Measurements from ENCODE around the gene LIX1L.

Gene LIX1L

DNA sequence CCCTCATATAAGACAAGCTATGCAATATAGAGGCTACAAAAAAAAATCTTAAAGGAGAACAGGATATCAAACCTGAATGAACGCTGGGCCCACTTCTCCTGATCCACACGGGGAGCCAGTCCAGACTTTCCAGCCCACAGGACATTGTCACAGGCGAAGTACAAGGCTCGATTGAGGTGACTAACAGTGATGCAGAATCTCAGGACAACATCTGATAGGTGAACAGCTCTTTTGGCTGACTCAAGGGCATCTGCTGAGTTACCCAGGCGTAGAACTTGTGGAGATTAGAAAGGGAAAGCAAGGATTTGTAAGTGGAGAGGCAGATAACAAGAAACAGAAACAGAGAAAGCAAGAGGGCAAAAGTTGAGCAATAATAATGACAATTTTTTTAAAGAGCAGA lies 41.1 kb downstream of the LIX1L start:
- TF ChIP-seq, protein P1, sequence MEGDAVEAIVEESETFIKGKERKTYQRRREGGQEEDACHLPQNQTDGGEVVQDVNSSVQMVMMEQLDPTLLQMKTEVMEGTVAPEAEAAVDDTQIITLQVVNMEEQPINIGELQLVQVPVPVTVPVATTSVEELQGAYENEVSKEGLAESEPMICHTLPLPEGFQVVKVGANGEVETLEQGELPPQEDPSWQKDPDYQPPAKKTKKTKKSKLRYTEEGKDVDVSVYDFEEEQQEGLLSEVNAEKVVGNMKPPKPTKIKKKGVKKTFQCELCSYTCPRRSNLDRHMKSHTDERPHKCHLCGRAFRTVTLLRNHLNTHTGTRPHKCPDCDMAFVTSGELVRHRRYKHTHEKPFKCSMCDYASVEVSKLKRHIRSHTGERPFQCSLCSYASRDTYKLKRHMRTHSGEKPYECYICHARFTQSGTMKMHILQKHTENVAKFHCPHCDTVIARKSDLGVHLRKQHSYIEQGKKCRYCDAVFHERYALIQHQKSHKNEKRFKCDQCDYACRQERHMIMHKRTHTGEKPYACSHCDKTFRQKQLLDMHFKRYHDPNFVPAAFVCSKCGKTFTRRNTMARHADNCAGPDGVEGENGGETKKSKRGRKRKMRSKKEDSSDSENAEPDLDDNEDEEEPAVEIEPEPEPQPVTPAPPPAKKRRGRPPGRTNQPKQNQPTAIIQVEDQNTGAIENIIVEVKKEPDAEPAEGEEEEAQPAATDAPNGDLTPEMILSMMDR (IDR thresholded peaks at IDR 0.05; ENCODE audit: control extremely low read depth, extremely low read depth, low read depth, missing control alignments), result no peak
- ChIA-PET POLR2A (no interaction called here), CTCF (interaction anchor here (1.2 to 10.4 kb wide), 5 partner anchors 12 to 95 kb away, joined by 3 to 70 read pairs (median 5); partner anchors contain the start of gene NUDT17)
- DNase-seq (ENCODE audit: extremely low spot score), result no peak

GRCh38 chr1:145912128-145912641 lies 45.6 kb downstream of the LIX1L start:
- TF ChIP-seq, protein P1 (IDR thresholded peaks at IDR 0.05; ENCODE audit: control extremely low read depth, extremely low read depth, low read depth, missing control alignments), result no peak
- CTCF ChIA-PET, result interaction anchor here (1.1 to 10.4 kb wide), 5 partner anchors 15 to 66 kb away, joined by 4 to 107 read pairs (median 15); partner anchors contain the start of genes NUDT17, PIAS3 and RBM8A
- POLR2A ChIA-PET, result no interaction called here
- no peak for DNase-seq (ENCODE audit: extremely low spot score)

DNA sequence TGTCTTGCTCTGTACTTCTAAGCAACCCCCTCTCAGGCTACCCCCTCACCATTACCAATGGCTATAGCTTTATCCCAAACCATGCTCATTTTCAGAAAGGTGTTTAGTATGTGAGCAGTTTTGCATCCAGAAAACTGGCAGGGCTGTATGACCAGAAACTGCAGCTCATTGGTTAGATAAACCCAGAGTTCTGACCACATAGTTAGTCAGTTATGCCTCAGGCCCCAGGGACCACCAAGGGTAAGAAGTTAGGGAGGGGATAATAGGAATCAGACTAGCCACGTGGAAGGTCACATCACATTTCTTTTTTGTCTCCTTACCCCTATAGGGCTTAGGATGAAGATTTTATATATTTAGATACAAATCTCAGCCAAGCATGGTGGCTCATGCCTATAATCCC lies 49.2 kb downstream of the LIX1L start:
- CTCF ChIA-PET, result interaction anchor here (1.1 to 10.4 kb wide), 11 partner anchors 11 to 126 kb away, joined by 3 to 107 read pairs (median 4); partner anchors contain the start of genes NUDT17 and PIAS3
- DNase-seq (ENCODE audit: extremely low spot score), result no peak
- POLR2A ChIA-PET, result interaction anchor here (0.5 to 1.1 kb wide), 2 partner anchors 19 to 100 kb away, joined by 5 to 8 read pairs; partner anchors contain the start of gene RBM8A
- TF ChIP-seq, protein P1 (IDR thresholded peaks at IDR 0.05; ENCODE audit: control extremely low read depth, extremely low read depth, low read depth, missing control alignments), result no peak

- ChIA-PET CTCF (interaction anchor here (0.7 to 10.4 kb wide), 9 partner anchors 8 to 100 kb away, joined by 3 to 107 read pairs (median 5); partner anchors contain the start of genes NUDT17 and PIAS3), POLR2A (interaction anchor here (0.6 kb wide), 1 partner anchor 56 kb away, joined by 3 read pairs; no protein-coding TSS in a partner anchor)
- DNase-seq (ENCODE audit: extremely low spot score), result no peak
- TF ChIP-seq, protein P1 (IDR thresholded peaks at IDR 0.05; ENCODE audit: control extremely low read depth, extremely low read depth, low read depth, missing control alignments), result no peak
Observed at GRCh38 chr1:145906954-145907753, 50.7 kb downstream of the LIX1L start.

DNA sequence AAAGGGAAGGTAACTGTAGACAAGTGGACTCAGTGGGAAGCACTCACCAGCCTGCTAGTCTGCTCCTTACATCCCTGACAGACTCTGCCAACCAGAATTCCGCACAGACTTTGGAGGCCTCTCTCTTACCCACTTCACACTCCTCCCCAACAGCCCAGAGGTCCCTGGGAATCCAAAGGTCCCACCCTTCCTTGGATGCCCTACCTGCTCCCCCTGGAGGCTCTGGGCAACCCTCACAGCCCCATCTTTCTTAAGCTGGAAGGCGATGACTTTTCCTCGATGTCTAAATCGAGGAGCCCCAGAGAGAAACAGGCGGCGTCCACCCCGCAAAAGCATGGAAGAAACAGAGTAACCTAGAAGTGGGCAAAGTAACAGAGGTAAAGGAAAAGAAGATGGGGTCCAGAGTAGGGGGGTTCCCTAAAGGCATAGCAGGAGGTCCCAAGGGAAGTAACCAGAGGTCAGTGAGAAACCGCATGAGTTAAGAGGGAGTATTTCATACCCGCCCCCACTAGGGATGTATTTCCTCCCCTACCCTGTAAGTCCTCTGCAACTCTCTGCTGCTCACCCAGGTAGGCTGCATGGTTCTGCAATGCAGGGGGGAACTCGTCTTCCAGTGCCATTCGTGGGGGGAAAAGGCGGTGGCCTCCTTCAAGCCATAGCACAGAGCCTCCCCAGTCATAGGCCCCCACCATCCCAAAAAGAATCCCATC lies 56.4 kb downstream of the LIX1L start:
- TF ChIP-seq, protein P1 (IDR thresholded peaks at IDR 0.05; ENCODE audit: control extremely low read depth, extremely low read depth, low read depth, missing control alignments), result no peak
- ChIA-PET POLR2A (no interaction called here), CTCF (interaction anchor here (1.0 to 2.9 kb wide), 5 partner anchors 10 to 132 kb away, joined by 3 to 14 read pairs (median 4); no protein-coding TSS in a partner anchor)
- no peak for DNase-seq (ENCODE audit: extremely low spot score)

DNA sequence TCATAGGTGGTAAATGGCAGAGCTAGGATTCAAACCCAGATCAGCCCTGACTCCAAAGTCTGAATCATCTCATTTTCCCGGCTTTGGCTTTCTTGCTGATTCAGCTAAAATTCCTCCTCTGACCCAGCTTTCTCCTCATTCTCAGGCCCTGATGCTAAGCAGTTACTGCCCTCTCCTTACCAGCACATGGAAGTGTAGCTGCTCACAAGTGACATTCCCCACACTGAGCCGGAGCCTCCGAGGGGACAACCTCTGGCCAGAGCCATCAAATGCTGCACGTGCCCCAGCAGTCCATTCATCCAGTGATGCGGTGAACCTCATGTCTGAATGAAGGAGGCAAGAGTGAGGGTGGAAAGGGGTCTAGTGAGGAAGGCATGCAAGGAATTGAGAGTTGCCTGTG lies 59.1 kb downstream of the LIX1L start:
- ChIA-PET POLR2A (no interaction called here), CTCF (interaction anchor here (0.9 to 5.3 kb wide), 4 partner anchors 9 to 122 kb away, joined by 4 to 44 read pairs (median 4); partner anchors contain the start of genes HJV, ITGA10 and NUDT17)
- TF ChIP-seq, protein P1 (IDR thresholded peaks at IDR 0.05; ENCODE audit: control extremely low read depth, extremely low read depth, low read depth, missing control alignments), result no peak
- DNase-seq (ENCODE audit: extremely low spot score), result no peak
